Gastroesophageal sphincter (tissue), 4 donors: ENCODE measurements around the gene TBC1D22B. TPM values are rescaled to one million over a fixed set of nuclear protein-coding genes. Genes with fewer than 3 reads are reported as not detected.

Experiments used
- ATAC-seq: fragments of 150-250 bp; one replicate; pipeline ENCODE4 v1.9.1; 2016; ENCODE audit warnings: mild to moderate bottlenecking, moderate library complexity
- H3K27ac ChIP-seq, 4 donors: fragments of 200-600 bp; sonication (generic) in 3 of 4; 1 replicate in 3 of 4; 2 replicates in 1 of 4; pipeline ENCODE4 v1.5.1; 2016 to 2019
- H3K27me3 ChIP-seq: fragments of 200-600 bp; sonication (generic); one replicate; pipeline ENCODE4 v1.5.1; 2019
- H3K36me3 ChIP-seq, 2 donors: fragments of 200-600 bp; sonication (generic); one replicate each; pipeline ENCODE4 v1.5.1; 2019; ENCODE audit warnings: control low read depth in 1 of 2
- H3K4me1 ChIP-seq, 3 donors: fragments of 200-600 bp; sonication (generic); 1 replicate in 2 of 3; 2 replicates in 1 of 3; pipeline ENCODE4 v1.5.1; 2016 to 2019; ENCODE audit warnings: control low read depth in 2 of 3
- H3K4me3 ChIP-seq, 2 donors: fragments of 200-600 bp; sonication (generic); one replicate each; pipeline ENCODE4 v1.5.1; 2019; ENCODE audit warnings: mild to moderate bottlenecking in 1 of 2, moderate library complexity in 1 of 2
- H3K9me3 ChIP-seq, 3 donors: fragments of 200-600 bp; sonication (generic); one replicate each; pipeline ENCODE4 v1.5.1; 2017 to 2019; ENCODE audit warnings: control low read depth in 2 of 3
- EP300 ChIP-seq: sonication (generic); formaldehyde crosslinking; IDR thresholded peaks from one replicate; pipeline ENCODE4 v1.6.1; 2017; ENCODE audit warnings: antibody characterized with exemption, mild to moderate bottlenecking
- POLR2A ChIP-seq, 2 donors: fragments of 450-650 bp; IDR thresholded peaks; one replicate each; pipeline ENCODE4 v1.6.1; 2017; ENCODE audit warnings: antibody characterized with exemption in 2 of 2, mild to moderate bottlenecking in 2 of 2, moderate library complexity in 1 of 2
- POLR2AphosphoS5 ChIP-seq: sonication (generic); formaldehyde crosslinking; IDR thresholded peaks from one replicate; pipeline ENCODE4 v1.6.1; 2017; ENCODE audit warnings: antibody characterized with exemption
- WGBS, 2 donors: methylation state at CpG; one replicate each; pipeline ENCODE4 v1.1.5; 2018; ENCODE audit warnings: low coverage in 1 of 2; 5-methylcytosine and 5-hydroxymethylcytosine counted together
- total RNA-seq, 4 donors: library from RNA; depleted of rRNA; stranded (reverse); fragments of >200 nt; gene quantifications; one replicate each; pipeline ENCODE4 v1.1.0, GENCODE V29; 2016
- TF ChIP-seq, protein P1 (sequence below), 4 experiments: fragments of 200-600 bp in 2 of 4; fragments of 450-650 bp in 2 of 4; sonication (generic) in 1 of 4; IDR thresholded peaks; one replicate each; pipeline ENCODE4 v1.5.1; 2017 to 2019; ENCODE audit warnings: antibody characterized with exemption in 4 of 4, mild to moderate bottlenecking in 2 of 4, moderate library complexity in 2 of 4

The TBC1D22B gene
- total RNA-seq, 4 donors from 2014 or later = 5.0 to 9.2 (median 8.3) TPM

- TF ChIP-seq POLR2AphosphoS5 (no peak), EP300 (no peak), POLR2A (IDR thresholded peaks at IDR 0.05) (no peak)
- TF ChIP-seq, protein P1, sequence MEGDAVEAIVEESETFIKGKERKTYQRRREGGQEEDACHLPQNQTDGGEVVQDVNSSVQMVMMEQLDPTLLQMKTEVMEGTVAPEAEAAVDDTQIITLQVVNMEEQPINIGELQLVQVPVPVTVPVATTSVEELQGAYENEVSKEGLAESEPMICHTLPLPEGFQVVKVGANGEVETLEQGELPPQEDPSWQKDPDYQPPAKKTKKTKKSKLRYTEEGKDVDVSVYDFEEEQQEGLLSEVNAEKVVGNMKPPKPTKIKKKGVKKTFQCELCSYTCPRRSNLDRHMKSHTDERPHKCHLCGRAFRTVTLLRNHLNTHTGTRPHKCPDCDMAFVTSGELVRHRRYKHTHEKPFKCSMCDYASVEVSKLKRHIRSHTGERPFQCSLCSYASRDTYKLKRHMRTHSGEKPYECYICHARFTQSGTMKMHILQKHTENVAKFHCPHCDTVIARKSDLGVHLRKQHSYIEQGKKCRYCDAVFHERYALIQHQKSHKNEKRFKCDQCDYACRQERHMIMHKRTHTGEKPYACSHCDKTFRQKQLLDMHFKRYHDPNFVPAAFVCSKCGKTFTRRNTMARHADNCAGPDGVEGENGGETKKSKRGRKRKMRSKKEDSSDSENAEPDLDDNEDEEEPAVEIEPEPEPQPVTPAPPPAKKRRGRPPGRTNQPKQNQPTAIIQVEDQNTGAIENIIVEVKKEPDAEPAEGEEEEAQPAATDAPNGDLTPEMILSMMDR (IDR thresholded peaks at IDR 0.05) = no peak
- Histone ChIP-seq H3K4me1 (peaks cover 6 to 37% (median 8%) of the 10 kb centered on the region in 3 donors), H3K4me3 (no peak overlapping the region), H3K36me3 (no peaks in the 10 kb centered on the region), H3K9me3 (no peaks in the 10 kb centered on the region), H3K27me3 (no peaks in the 10 kb centered on the region), H3K27ac (no peak overlapping the region)
- no peak for ATAC-seq
- 78 to 83% methylated on average over 8 of the region's 8 CpGs for WGBS, 2 donors
Measured at GRCh38 chr6:37262446-37263026, 5.0 kb downstream of the TBC1D22B start.

- no peaks in the 10 kb centered on the region for H3K9me3 ChIP-seq
- H3K4me1 ChIP-seq = peaks cover 4 to 17% (median 4%) of the 10 kb centered on the region in 3 donors
- H3K36me3 ChIP-seq = peaks cover 0 to 10% of the 10 kb centered on the region in 2 donors
- H3K4me3 ChIP-seq = no peak overlapping the region
- WGBS, 2 donors = 50 to 59% methylated on average over 2 of the region's 2 CpGs
- no peak for ATAC-seq
- H3K27ac ChIP-seq = peak overlapping the region in 1 of 4 donors; percentile 35
- no peak for TF ChIP-seq POLR2A (IDR thresholded peaks at IDR 0.05)
- TF ChIP-seq EP300 = no peak
- TF ChIP-seq POLR2AphosphoS5 = no peak
- TF ChIP-seq, protein P1 (IDR thresholded peaks at IDR 0.05) = no peak
- H3K27me3 ChIP-seq = no peaks in the 10 kb centered on the region
Measured at GRCh38 chr6:37265001-37265400, 7.4 kb downstream of the TBC1D22B start.

DNA sequence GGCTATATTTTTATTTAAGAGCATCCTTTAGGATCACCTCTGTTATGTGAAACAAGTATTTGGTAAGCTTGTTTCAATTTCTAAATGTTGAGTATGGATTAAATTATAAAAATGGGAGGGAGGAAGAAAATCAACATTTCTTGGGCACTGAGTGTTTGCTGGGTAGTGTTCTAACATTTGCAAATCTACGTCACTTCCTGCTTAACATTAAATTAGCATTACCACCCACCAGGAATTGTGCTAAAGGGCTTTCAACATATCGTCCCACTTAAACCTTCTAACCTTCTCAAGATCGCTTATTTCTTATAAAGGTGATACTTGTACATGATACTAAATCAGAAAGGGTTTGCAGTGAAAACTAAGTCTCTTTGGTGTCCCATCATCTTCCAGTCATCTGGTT, 8.3 kb downstream of the TBC1D22B start:
- H3K36me3 ChIP-seq = peaks cover 0 to 19% of the 10 kb centered on the region in 2 donors
- TF ChIP-seq POLR2A (IDR thresholded peaks at IDR 0.05) (no peak), EP300 (no peak), POLR2AphosphoS5 (no peak)
- TF ChIP-seq, protein P1 (IDR thresholded peaks at IDR 0.05) = no peak
- no peaks in the 10 kb centered on the region for H3K9me3 ChIP-seq
- 85 to 90% methylated on average over 2 to 3 of the region's 3 CpGs for WGBS, 2 donors
- H3K4me1 ChIP-seq = peaks cover 4 to 15% (median 4%) of the 10 kb centered on the region in 3 donors
- no peak overlapping the region for H3K4me3 ChIP-seq
- no peaks in the 10 kb centered on the region for H3K27me3 ChIP-seq
- H3K27ac ChIP-seq = no peak overlapping the region
- ATAC-seq = no peak

- WGBS, 2 donors = 68 to 72% methylated on average over 2 of the region's 2 CpGs
- TF ChIP-seq EP300 (no peak), POLR2AphosphoS5 (no peak), POLR2A (IDR thresholded peaks at IDR 0.05) (no peak)
- TF ChIP-seq, protein P1 (IDR thresholded peaks at IDR 0.05) = no peak
Measured at GRCh38 chr6:37269105-37269504, 11.5 kb downstream of the TBC1D22B start.

More at GRCh38 chr6:37269105-37269504, 11.5 kb downstream of the TBC1D22B start:
- H3K9me3 ChIP-seq = no peaks in the 10 kb centered on the region
- H3K36me3 ChIP-seq = peaks cover 0 to 24% of the 10 kb centered on the region in 2 donors
- H3K27me3 ChIP-seq = no peaks in the 10 kb centered on the region
- H3K4me1 ChIP-seq = peaks cover 4 to 14% (median 4%) of the 10 kb centered on the region in 3 donors
- ATAC-seq = no peak
- no peak overlapping the region for H3K4me3 ChIP-seq
- H3K27ac ChIP-seq = no peak overlapping the region
